ENCODE measurements around the gene ATXN7L3.

ATXN7L3 gene

GRCh38 chr17:44217738-44218343, 18.2 kb upstream of the ATXN7L3 start:
- Histone ChIP-seq H3K27ac (ENCODE audit: low read depth, low read length) (peak overlapping the region; percentile 95), H3F3A (ENCODE audit: insufficient read depth) (peaks cover 19% of the 10 kb centered on the region), H3K79me2 (ENCODE audit: insufficient read depth, low read length) (peaks cover 31% of the 10 kb centered on the region), H3K4me2 (ENCODE audit: low read depth, low read length, poor library complexity, severe bottlenecking) (peak overlapping the region; percentile 91), H3K9me3 (ENCODE audit: insufficient read depth, low read length) (no peaks in the 10 kb centered on the region), H2AFZ (ENCODE audit: low read depth, low read length, severe bottlenecking) (no peak overlapping the region), H3K4me3 (ENCODE audit: insufficient read depth, low read length, poor library complexity, severe bottlenecking) (peak overlapping the region; percentile 82), H4K20me1 (ENCODE audit: low read depth, low read length) (no peaks in the 10 kb centered on the region), H3K27me3 (ENCODE audit: low read length) (no peaks in the 10 kb centered on the region), H3K9ac (ENCODE audit: low read length) (peak overlapping the region; percentile 93), H3K9me2 (replicated peaks; ENCODE audit: insufficient read depth, low read length) (no peaks in the 10 kb centered on the region), H3K36me3 (ENCODE audit: low read length) (peaks cover 11% of the 10 kb centered on the region)
- no peak for TF ChIP-seq CTCF (IDR thresholded peaks at IDR 0.05; ENCODE audit: insufficient read depth, low read length, poor library complexity, severe bottlenecking)
- no peak for TF ChIP-seq EZH2phosphoT487 (conservative IDR thresholded peaks at IDR 0.05; ENCODE audit: low read length)

GRCh38 chr17:44216694-44217093, 17.0 kb upstream of the ATXN7L3 start:
- no peaks in the 10 kb centered on the region for H3K9me3 ChIP-seq (ENCODE audit: insufficient read depth, low read length)
- H3K4me3 ChIP-seq (ENCODE audit: insufficient read depth, low read length, poor library complexity, severe bottlenecking) = peak overlapping the region; percentile 82
- H3K9ac ChIP-seq (ENCODE audit: low read length) = peak overlapping the region; percentile 93

GRCh38 chr17:44216173-44216572, 16.5 kb upstream of the ATXN7L3 start:
- Histone ChIP-seq H3K79me2 (ENCODE audit: insufficient read depth, low read length) (peaks cover 31% of the 10 kb centered on the region), H3K9me2 (replicated peaks; ENCODE audit: insufficient read depth, low read length) (no peaks in the 10 kb centered on the region), H3F3A (ENCODE audit: insufficient read depth) (peaks cover 16% of the 10 kb centered on the region; the same call in 1 of the 2 replicates), H3K27ac (ENCODE audit: low read depth, low read length) (peak overlapping the region; percentile 95), H3K36me3 (ENCODE audit: low read length) (peaks cover 11% of the 10 kb centered on the region), H3K27me3 (ENCODE audit: low read length) (no peaks in the 10 kb centered on the region), H4K20me1 (ENCODE audit: low read depth, low read length) (no peaks in the 10 kb centered on the region), H2AFZ (ENCODE audit: low read depth, low read length, severe bottlenecking) (no peak overlapping the region), H3K4me2 (ENCODE audit: low read depth, low read length, poor library complexity, severe bottlenecking) (peak overlapping the region; percentile 91), H3K4me3 (ENCODE audit: insufficient read depth, low read length, poor library complexity, severe bottlenecking) (peak overlapping the region; percentile 82), H3K9me3 (ENCODE audit: insufficient read depth, low read length) (no peaks in the 10 kb centered on the region), H3K9ac (ENCODE audit: low read length) (peak overlapping the region; percentile 93)
- no peak for TF ChIP-seq CTCF (IDR thresholded peaks at IDR 0.05; ENCODE audit: insufficient read depth, low read length, poor library complexity, severe bottlenecking)
- no peak for TF ChIP-seq EZH2phosphoT487 (conservative IDR thresholded peaks at IDR 0.05; ENCODE audit: low read length)

More at GRCh38 chr17:44216694-44217093, 17.0 kb upstream of the ATXN7L3 start:
- H3K36me3 ChIP-seq (ENCODE audit: low read length) = peaks cover 11% of the 10 kb centered on the region
- TF ChIP-seq EZH2phosphoT487 (conservative IDR thresholded peaks at IDR 0.05; ENCODE audit: low read length) (no peak), CTCF (IDR thresholded peaks at IDR 0.05; ENCODE audit: insufficient read depth, low read length, poor library complexity, severe bottlenecking) (no peak)
- H4K20me1 ChIP-seq (ENCODE audit: low read depth, low read length) = no peaks in the 10 kb centered on the region
- no peaks in the 10 kb centered on the region for H3K27me3 ChIP-seq (ENCODE audit: low read length)
- H3K79me2 ChIP-seq (ENCODE audit: insufficient read depth, low read length) = peaks cover 31% of the 10 kb centered on the region
- peak overlapping the region; percentile 95 for H3K27ac ChIP-seq (ENCODE audit: low read depth, low read length)
- H3K9me2 ChIP-seq (replicated peaks; ENCODE audit: insufficient read depth, low read length) = no peaks in the 10 kb centered on the region
- peaks cover 13% of the 10 kb centered on the region for H3F3A ChIP-seq (ENCODE audit: insufficient read depth)
- no peak overlapping the region for H2AFZ ChIP-seq (ENCODE audit: low read depth, low read length, severe bottlenecking)
- H3K4me2 ChIP-seq (ENCODE audit: low read depth, low read length, poor library complexity, severe bottlenecking) = peak overlapping the region; percentile 91
